WI38 (cell line): Measurements from ENCODE around the gene GAPT.

ENCODE experiments used
- H3K4me3 ChIP-seq: 2 replicates; pipeline ENCODE4 v1.5.1; 2011; ENCODE audit warnings: low read depth, mild to moderate bottlenecking, control low read depth, low read length
- CTCF ChIP-seq: IDR thresholded peaks from 2 replicates; pipeline ENCODE4 v1.5.1; 2012; ENCODE audit warnings: low read depth, mild to moderate bottlenecking, control low read depth, low read length

Gene GAPT

GRCh38 chr5:58457050-58457449 lies 34.2 kb upstream of the GAPT start:
- TF ChIP-seq CTCF, result no peak
- peak overlapping the region; percentile 77 for H3K4me3 ChIP-seq

GRCh38 chr5:58458141-58458742 lies 33.0 kb upstream of the GAPT start:
- TF ChIP-seq CTCF, result no peak

GRCh38 chr5:58458743-58459145 lies 32.5 kb upstream of the GAPT start:
- TF ChIP-seq CTCF, result no peak
- peak overlapping the region; percentile 77 for H3K4me3 ChIP-seq

More at GRCh38 chr5:58458141-58458742, 33.0 kb upstream of the GAPT start:
- peak overlapping the region; percentile 77 for H3K4me3 ChIP-seq

- TF ChIP-seq CTCF, result no peak
- H3K4me3 ChIP-seq, result peak overlapping the region; percentile 77
Observed at GRCh38 chr5:58459146-58460001, 31.9 kb upstream of the GAPT start.

- peak within 1 kb of the TSS; percentile 77 for H3K4me3 ChIP-seq
Observed at GRCh38 chr5:58460002-58460731, 31.1 kb upstream of the GAPT start, which contains the start of gene PLK2. Gene PLK2, minus strand, starts transcription at chr5:58460086. Its CDS starts 127 bp downstream, at chr5:58459959.

GRCh38 chr5:58460732-58461286 lies 30.4 kb upstream of the GAPT start:
- TF ChIP-seq CTCF, result peak; percentile 57

More at GRCh38 chr5:58460002-58460731, 31.1 kb upstream of the GAPT start, which contains the start of gene PLK2:
- peak; percentile 27; the same call in 1 of the 2 replicates for TF ChIP-seq CTCF

More at GRCh38 chr5:58460732-58461286, 30.4 kb upstream of the GAPT start:
- peak overlapping the region; percentile 77 for H3K4me3 ChIP-seq
